WTC11 (cell line): ENCODE results near the gene COBL. TPM values are rescaled to one million over a fixed set of nuclear protein-coding genes. Genes with fewer than 3 reads are reported as not detected.

Experiments used
- ATAC-seq: fragments of 200-7000 bp; cut with Tn5 transposase; 2 replicates; pipeline ENCODE4 v1.10.0; 2021; ENCODE audit warnings: mild to moderate bottlenecking, moderate library complexity
- CTCF ChIA-PET: fragments of 300-600 bp; sonication (Branson Sonifier 250); formaldehyde crosslinking; loops from one replicate; lab custom pipeline; 2021; ENCODE audit warnings: antibody characterized with exemption; lab: Charles Lee
- POLR2A ChIA-PET: fragments of 350-600 bp; sonication (Branson Sonifier 250); formaldehyde crosslinking; loops from one replicate; lab custom pipeline; 2021; ENCODE audit warnings: antibody characterized with exemption; lab: Charles Lee
- DNase-seq: peaks from one replicate; pipeline ENCODE4 v3.0.0; 2021; ENCODE audit warnings: low spot score
- H3K27ac Mint-ChIP-seq: 2 replicates; pipeline ENCODE4 v1.8.0; 2021; ENCODE audit warnings: mixed read lengths
- H3K27me3 Mint-ChIP-seq: 2 replicates; pipeline ENCODE4 v1.8.0; 2021; ENCODE audit warnings: low read depth, mild to moderate bottlenecking, moderate library complexity, mixed read lengths
- H3K36me3 Mint-ChIP-seq: 2 replicates; pipeline ENCODE4 v1.8.0; 2021; ENCODE audit warnings: mixed read lengths
- H3K4me1 Mint-ChIP-seq: 2 replicates; pipeline ENCODE4 v1.8.0; 2022; ENCODE audit warnings: mixed read lengths
- H3K4me3 Mint-ChIP-seq: 2 replicates; pipeline ENCODE4 v1.8.0; 2021; ENCODE audit warnings: mild to moderate bottlenecking, moderate library complexity, mixed read lengths
- H3K9me3 Mint-ChIP-seq: 2 replicates; pipeline ENCODE4 v1.8.0; 2021; ENCODE audit warnings: mixed read lengths
- CBFB ChIP-seq: sonication (generic); formaldehyde crosslinking; IDR thresholded peaks from 2 replicates; pipeline ENCODE4 v1.8.1; 2022; ENCODE audit warnings: mild to moderate bottlenecking, low read depth, missing genetic modification reagents
- ETV6 ChIP-seq: sonication (generic); formaldehyde crosslinking; IDR thresholded peaks from 2 replicates; pipeline ENCODE4 v1.8.1; 2022; ENCODE audit warnings: mild to moderate bottlenecking, missing genetic modification reagents
- JAZF1 ChIP-seq: fragments of 250-450 bp; sonication (Bioruptor Pico); IDR thresholded peaks from 2 replicates; pipeline ENCODE4 v1.9.0; 2021; ENCODE audit warnings: moderate library complexity, mild to moderate bottlenecking, inconsistent platforms
- JUN ChIP-seq: sonication (generic); formaldehyde crosslinking; IDR thresholded peaks from 2 replicates; pipeline ENCODE4 v1.8.0; 2023; ENCODE audit warnings: mild to moderate bottlenecking, missing genetic modification reagents
- KAT7 ChIP-seq: sonication (generic); formaldehyde crosslinking; IDR thresholded peaks from 2 replicates; pipeline ENCODE4 v1.8.1; 2023; ENCODE audit warnings: missing genetic modification reagents, mild to moderate bottlenecking, borderline replicate concordance
- MAX ChIP-seq: sonication (generic); formaldehyde crosslinking; IDR thresholded peaks from 2 replicates; pipeline ENCODE4 v1.8.0; 2022; ENCODE audit warnings: mild to moderate bottlenecking, missing genetic modification reagents
- NFYB ChIP-seq: sonication (generic); formaldehyde crosslinking; conservative IDR thresholded peaks from 2 replicates; pipeline ENCODE4 v1.8.0; 2022; ENCODE audit warnings: low read depth, missing genetic modification reagents
- NR1H2 ChIP-seq: sonication (generic); formaldehyde crosslinking; IDR thresholded peaks from 2 replicates; pipeline ENCODE4 v1.9.0; 2021; ENCODE audit warnings: mild to moderate bottlenecking, moderate library complexity, missing genetic modification reagents
- SMAD3 ChIP-seq: sonication (generic); formaldehyde crosslinking; IDR thresholded peaks from 2 replicates; pipeline ENCODE4 v1.8.0; 2022; ENCODE audit warnings: missing genetic modification reagents, mild to moderate bottlenecking, borderline replicate concordance
- SP1 ChIP-seq: sonication (generic); formaldehyde crosslinking; conservative IDR thresholded peaks from 2 replicates; pipeline ENCODE4 v1.8.1; 2022; ENCODE audit warnings: missing genetic modification reagents
- ZNF138 ChIP-seq: sonication (generic); formaldehyde crosslinking; conservative IDR thresholded peaks from 2 replicates; pipeline ENCODE4 v1.8.1; 2022; ENCODE audit warnings: mild to moderate bottlenecking, moderate library complexity, missing genetic modification reagents
- total RNA-seq: library from RNA; stranded (reverse); gene quantifications from 3 replicates; pipeline ENCODE4 v1.2.3, GENCODE V29; 2021
- TF ChIP-seq, protein P1 (sequence below): sonication (generic); formaldehyde crosslinking; IDR thresholded peaks from 2 replicates; pipeline ENCODE4 v1.8.0; 2023; ENCODE audit warnings: mild to moderate bottlenecking, missing genetic modification reagents
- TF ChIP-seq, protein P2 (sequence below): sonication (generic); formaldehyde crosslinking; IDR thresholded peaks from 2 replicates; pipeline ENCODE4 v1.8.1; 2022; ENCODE audit warnings: mild to moderate bottlenecking, moderate library complexity, missing genetic modification reagents
- TF ChIP-seq, protein P3 (sequence below): sonication (generic); formaldehyde crosslinking; IDR thresholded peaks from 2 replicates; pipeline ENCODE4 v1.8.1; 2023; ENCODE audit warnings: mild to moderate bottlenecking, moderate library complexity, missing genetic modification reagents
- TF ChIP-seq, protein P4 (sequence below): sonication (generic); formaldehyde crosslinking; conservative IDR thresholded peaks from 2 replicates; pipeline ENCODE4 v1.8.1; 2023; ENCODE audit warnings: mild to moderate bottlenecking, low read depth, missing genetic modification reagents, moderate library complexity
- TF ChIP-seq, protein P5 (sequence below): sonication (generic); formaldehyde crosslinking; IDR thresholded peaks from 2 replicates; pipeline ENCODE4 v1.8.0; 2022; ENCODE audit warnings: mild to moderate bottlenecking, missing genetic modification reagents

The COBL gene
- total RNA-seq, 1 experiment from 2014 or later = 36.5 TPM

DNA sequence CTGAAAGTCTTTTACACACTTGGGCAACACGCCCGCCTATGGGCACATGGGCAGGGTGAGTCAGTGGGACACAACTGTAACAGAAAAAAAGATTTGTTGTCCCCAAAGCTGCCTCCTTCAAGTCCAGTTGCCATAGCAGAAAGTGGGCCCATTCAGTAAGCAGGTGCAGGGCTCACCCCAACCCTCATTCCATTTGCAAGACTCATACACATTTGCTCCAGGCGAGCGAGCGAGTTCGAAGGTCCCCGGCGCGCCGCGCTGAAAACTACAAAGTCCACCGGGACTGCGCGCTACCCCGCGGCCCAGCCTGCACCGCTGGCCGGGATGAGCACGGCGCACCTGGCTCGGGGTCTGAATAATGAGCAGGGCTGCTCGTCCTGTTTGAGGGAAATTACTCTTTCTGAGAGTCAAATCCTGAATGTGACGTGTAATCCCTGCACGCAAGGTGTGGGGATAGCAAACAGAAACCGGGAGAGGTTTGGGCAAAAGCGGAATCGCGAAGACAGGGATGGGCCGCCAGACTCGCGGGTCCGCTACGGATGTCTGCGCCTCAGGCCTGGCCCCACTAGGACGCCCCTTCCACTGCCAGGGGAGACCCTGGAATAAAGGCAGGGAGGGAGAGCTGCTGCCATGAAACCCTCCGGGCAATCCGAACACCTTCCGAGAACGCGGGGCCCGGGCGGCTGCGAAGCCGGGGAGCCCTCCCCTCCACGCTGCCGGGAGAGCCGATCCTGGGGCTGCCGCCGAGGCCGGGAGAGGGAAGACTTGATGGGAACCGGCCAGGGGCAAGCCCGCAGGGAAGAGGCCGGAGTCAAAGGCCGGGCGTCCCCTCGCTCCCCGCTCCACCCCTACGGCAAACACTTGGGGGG, 982 bp downstream of the COBL start:
- TF ChIP-seq MAX (CRISPR knock-in tag) (0 out of 2 replicates have a peak, but pooled peaks have one; percentile 38), JUN (CRISPR knock-in tag) (0 out of 2 replicates have a peak, but pooled peaks have one; percentile 21), SP1 (0 out of 2 replicates have a peak, but pooled peaks have one; percentile 15), NR1H2 (0 out of 2 replicates have a peak, but pooled peaks have one; percentile 32), JAZF1 (CRISPR knock-in tag) (no peak), KAT7 (CRISPR knock-in tag) (0 out of 2 replicates have a peak, but pooled peaks have one; percentile 21), NFYB (CRISPR knock-in tag) (no peak), SMAD3 (CRISPR knock-in tag) (no peak), CBFB (CRISPR knock-in tag) (peak; percentile 83; the same call in 1 of the 2 replicates), ZNF138 (0 out of 2 replicates have a peak, but pooled peaks have one; percentile 60), ETV6 (CRISPR knock-in tag) (0 out of 2 replicates have a peak, but pooled peaks have one; percentile 54)
- TF ChIP-seq, protein P1, sequence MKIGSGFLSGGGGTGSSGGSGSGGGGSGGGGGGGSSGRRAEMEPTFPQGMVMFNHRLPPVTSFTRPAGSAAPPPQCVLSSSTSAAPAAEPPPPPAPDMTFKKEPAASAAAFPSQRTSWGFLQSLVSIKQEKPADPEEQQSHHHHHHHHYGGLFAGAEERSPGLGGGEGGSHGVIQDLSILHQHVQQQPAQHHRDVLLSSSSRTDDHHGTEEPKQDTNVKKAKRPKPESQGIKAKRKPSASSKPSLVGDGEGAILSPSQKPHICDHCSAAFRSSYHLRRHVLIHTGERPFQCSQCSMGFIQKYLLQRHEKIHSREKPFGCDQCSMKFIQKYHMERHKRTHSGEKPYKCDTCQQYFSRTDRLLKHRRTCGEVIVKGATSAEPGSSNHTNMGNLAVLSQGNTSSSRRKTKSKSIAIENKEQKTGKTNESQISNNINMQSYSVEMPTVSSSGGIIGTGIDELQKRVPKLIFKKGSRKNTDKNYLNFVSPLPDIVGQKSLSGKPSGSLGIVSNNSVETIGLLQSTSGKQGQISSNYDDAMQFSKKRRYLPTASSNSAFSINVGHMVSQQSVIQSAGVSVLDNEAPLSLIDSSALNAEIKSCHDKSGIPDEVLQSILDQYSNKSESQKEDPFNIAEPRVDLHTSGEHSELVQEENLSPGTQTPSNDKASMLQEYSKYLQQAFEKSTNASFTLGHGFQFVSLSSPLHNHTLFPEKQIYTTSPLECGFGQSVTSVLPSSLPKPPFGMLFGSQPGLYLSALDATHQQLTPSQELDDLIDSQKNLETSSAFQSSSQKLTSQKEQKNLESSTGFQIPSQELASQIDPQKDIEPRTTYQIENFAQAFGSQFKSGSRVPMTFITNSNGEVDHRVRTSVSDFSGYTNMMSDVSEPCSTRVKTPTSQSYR (CRISPR knock-in tag) = peak; percentile 45; the same call in 1 of the 2 replicates
- TF ChIP-seq, protein P2, sequence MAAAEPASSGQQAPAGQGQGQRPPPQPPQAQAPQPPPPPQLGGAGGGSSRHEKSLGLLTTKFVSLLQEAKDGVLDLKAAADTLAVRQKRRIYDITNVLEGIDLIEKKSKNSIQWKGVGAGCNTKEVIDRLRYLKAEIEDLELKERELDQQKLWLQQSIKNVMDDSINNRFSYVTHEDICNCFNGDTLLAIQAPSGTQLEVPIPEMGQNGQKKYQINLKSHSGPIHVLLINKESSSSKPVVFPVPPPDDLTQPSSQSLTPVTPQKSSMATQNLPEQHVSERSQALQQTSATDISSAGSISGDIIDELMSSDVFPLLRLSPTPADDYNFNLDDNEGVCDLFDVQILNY (CRISPR knock-in tag) = 0 out of 2 replicates have a peak, but pooled peaks have one; percentile 10
- TF ChIP-seq, protein P3, sequence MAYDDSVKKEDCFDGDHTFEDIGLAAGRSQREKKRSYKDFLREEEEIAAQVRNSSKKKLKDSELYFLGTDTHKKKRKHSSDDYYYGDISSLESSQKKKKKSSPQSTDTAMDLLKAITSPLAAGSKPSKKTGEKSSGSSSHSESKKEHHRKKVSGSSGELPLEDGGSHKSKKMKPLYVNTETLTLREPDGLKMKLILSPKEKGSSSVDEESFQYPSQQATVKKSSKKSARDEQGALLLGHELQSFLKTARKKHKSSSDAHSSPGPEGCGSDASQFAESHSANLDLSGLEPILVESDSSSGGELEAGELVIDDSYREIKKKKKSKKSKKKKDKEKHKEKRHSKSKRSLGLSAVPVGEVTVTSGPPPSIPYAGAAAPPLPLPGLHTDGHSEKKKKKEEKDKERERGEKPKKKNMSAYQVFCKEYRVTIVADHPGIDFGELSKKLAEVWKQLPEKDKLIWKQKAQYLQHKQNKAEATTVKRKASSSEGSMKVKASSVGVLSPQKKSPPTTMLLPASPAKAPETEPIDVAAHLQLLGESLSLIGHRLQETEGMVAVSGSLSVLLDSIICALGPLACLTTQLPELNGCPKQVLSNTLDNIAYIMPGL (CRISPR knock-in tag) = peak; percentile 77; the same call in 1 of the 2 replicates
- TF ChIP-seq, protein P4, sequence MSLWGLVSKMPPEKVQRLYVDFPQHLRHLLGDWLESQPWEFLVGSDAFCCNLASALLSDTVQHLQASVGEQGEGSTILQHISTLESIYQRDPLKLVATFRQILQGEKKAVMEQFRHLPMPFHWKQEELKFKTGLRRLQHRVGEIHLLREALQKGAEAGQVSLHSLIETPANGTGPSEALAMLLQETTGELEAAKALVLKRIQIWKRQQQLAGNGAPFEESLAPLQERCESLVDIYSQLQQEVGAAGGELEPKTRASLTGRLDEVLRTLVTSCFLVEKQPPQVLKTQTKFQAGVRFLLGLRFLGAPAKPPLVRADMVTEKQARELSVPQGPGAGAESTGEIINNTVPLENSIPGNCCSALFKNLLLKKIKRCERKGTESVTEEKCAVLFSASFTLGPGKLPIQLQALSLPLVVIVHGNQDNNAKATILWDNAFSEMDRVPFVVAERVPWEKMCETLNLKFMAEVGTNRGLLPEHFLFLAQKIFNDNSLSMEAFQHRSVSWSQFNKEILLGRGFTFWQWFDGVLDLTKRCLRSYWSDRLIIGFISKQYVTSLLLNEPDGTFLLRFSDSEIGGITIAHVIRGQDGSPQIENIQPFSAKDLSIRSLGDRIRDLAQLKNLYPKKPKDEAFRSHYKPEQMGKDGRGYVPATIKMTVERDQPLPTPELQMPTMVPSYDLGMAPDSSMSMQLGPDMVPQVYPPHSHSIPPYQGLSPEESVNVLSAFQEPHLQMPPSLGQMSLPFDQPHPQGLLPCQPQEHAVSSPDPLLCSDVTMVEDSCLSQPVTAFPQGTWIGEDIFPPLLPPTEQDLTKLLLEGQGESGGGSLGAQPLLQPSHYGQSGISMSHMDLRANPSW (CRISPR knock-in tag) = no peak
- TF ChIP-seq, protein P5, sequence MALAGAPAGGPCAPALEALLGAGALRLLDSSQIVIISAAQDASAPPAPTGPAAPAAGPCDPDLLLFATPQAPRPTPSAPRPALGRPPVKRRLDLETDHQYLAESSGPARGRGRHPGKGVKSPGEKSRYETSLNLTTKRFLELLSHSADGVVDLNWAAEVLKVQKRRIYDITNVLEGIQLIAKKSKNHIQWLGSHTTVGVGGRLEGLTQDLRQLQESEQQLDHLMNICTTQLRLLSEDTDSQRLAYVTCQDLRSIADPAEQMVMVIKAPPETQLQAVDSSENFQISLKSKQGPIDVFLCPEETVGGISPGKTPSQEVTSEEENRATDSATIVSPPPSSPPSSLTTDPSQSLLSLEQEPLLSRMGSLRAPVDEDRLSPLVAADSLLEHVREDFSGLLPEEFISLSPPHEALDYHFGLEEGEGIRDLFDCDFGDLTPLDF (CRISPR knock-in tag) = no peak
- ATAC-seq = peak; percentile 33

More for the DNA sequence above, 982 bp downstream of the COBL start:
- peak overlapping the region; percentile 94 for H3K4me3 Mint-ChIP-seq
- peak overlapping the region; percentile 28; the same call in 1 of the 2 replicates for H3K27ac Mint-ChIP-seq
- DNase-seq = peak; percentile 67
- POLR2A ChIA-PET = interaction anchor here (0.8 kb wide), 1 partner anchor 11 kb away, joined by 7 read pairs; no protein-coding TSS in a partner anchor
- no peaks in the 10 kb centered on the region for H3K9me3 Mint-ChIP-seq
- peaks cover 61% of the 10 kb centered on the region for H3K4me1 Mint-ChIP-seq
- CTCF ChIA-PET = interaction anchor here (0.6 to 3.2 kb wide), 3 partner anchors 38 to 676 kb away, joined by 3 to 10 read pairs (median 3); no protein-coding TSS in a partner anchor
- no peaks in the 10 kb centered on the region for H3K36me3 Mint-ChIP-seq
- H3K27me3 Mint-ChIP-seq = peaks cover 36% of the 10 kb centered on the region
